Measurements from ENCODE around the gene CS.
"Not testable (repeated sequence)": the region's sequence is repeated elsewhere in the genome, so short reads cannot be mapped to it uniquely, and the experiment has no call there.

CS gene

GRCh38 chr12:56288705-56289387, 11.3 kb downstream of the CS start:
- TF ChIP-seq, protein P1, sequence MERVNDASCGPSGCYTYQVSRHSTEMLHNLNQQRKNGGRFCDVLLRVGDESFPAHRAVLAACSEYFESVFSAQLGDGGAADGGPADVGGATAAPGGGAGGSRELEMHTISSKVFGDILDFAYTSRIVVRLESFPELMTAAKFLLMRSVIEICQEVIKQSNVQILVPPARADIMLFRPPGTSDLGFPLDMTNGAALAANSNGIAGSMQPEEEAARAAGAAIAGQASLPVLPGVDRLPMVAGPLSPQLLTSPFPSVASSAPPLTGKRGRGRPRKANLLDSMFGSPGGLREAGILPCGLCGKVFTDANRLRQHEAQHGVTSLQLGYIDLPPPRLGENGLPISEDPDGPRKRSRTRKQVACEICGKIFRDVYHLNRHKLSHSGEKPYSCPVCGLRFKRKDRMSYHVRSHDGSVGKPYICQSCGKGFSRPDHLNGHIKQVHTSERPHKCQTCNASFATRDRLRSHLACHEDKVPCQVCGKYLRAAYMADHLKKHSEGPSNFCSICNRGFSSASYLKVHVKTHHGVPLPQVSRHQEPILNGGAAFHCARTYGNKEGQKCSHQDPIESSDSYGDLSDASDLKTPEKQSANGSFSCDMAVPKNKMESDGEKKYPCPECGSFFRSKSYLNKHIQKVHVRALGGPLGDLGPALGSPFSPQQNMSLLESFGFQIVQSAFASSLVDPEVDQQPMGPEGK (CRISPR knock-in tag; IDR thresholded peaks at IDR 0.05; ENCODE audit: borderline replicate concordance): no peak
- TF ChIP-seq ESRRG (CRISPR knock-in tag; IDR thresholded peaks at IDR 0.05): no peak
- TF ChIP-seq, protein P2, sequence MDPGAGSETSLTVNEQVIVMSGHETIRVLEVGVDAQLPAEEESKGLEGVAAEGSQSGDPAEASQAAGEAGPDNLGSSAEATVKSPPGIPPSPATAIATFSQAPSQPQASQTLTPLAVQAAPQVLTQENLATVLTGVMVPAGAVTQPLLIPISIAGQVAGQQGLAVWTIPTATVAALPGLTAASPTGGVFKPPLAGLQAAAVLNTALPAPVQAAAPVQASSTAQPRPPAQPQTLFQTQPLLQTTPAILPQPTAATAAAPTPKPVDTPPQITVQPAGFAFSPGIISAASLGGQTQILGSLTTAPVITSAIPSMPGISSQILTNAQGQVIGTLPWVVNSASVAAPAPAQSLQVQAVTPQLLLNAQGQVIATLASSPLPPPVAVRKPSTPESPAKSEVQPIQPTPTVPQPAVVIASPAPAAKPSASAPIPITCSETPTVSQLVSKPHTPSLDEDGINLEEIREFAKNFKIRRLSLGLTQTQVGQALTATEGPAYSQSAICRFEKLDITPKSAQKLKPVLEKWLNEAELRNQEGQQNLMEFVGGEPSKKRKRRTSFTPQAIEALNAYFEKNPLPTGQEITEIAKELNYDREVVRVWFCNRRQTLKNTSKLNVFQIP (CRISPR knock-in tag; IDR thresholded peaks at IDR 0.05; ENCODE audit: borderline replicate concordance, low read depth): no peak
- no peak for TF ChIP-seq RARB (CRISPR knock-in tag; IDR thresholded peaks at IDR 0.05)
- no peak for TF ChIP-seq ZC3H10 (CRISPR knock-in tag; IDR thresholded peaks at IDR 0.05)
- no peak for TF ChIP-seq TSHZ2 (CRISPR knock-in tag; IDR thresholded peaks at IDR 0.05)
- no peak for TF ChIP-seq BACH2 (CRISPR knock-in tag; IDR thresholded peaks at IDR 0.05; ENCODE audit: borderline replicate concordance)
- TF ChIP-seq ZNF70 (CRISPR knock-in tag; IDR thresholded peaks at IDR 0.05): no peak
- TF ChIP-seq CSDC2 (CRISPR knock-in tag; IDR thresholded peaks at IDR 0.05): no peak
- TF ChIP-seq CSRNP3 (CRISPR knock-in tag; IDR thresholded peaks at IDR 0.05): no peak
- TF ChIP-seq, protein P3, sequence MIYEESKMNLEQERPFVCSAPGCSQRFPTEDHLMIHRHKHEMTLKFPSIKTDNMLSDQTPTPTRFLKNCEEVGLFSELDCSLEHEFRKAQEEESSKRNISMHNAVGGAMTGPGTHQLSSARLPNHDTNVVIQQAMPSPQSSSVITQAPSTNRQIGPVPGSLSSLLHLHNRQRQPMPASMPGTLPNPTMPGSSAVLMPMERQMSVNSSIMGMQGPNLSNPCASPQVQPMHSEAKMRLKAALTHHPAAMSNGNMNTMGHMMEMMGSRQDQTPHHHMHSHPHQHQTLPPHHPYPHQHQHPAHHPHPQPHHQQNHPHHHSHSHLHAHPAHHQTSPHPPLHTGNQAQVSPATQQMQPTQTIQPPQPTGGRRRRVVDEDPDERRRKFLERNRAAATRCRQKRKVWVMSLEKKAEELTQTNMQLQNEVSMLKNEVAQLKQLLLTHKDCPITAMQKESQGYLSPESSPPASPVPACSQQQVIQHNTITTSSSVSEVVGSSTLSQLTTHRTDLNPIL (CRISPR knock-in tag; IDR thresholded peaks at IDR 0.05; ENCODE audit: low read depth): no peak
- no peak for TF ChIP-seq ZNF8 (CRISPR knock-in tag; IDR thresholded peaks at IDR 0.05)
- no peak for TF ChIP-seq GLIS3 (CRISPR knock-in tag; IDR thresholded peaks at IDR 0.05)
- ATAC-seq: no peak

DNA sequence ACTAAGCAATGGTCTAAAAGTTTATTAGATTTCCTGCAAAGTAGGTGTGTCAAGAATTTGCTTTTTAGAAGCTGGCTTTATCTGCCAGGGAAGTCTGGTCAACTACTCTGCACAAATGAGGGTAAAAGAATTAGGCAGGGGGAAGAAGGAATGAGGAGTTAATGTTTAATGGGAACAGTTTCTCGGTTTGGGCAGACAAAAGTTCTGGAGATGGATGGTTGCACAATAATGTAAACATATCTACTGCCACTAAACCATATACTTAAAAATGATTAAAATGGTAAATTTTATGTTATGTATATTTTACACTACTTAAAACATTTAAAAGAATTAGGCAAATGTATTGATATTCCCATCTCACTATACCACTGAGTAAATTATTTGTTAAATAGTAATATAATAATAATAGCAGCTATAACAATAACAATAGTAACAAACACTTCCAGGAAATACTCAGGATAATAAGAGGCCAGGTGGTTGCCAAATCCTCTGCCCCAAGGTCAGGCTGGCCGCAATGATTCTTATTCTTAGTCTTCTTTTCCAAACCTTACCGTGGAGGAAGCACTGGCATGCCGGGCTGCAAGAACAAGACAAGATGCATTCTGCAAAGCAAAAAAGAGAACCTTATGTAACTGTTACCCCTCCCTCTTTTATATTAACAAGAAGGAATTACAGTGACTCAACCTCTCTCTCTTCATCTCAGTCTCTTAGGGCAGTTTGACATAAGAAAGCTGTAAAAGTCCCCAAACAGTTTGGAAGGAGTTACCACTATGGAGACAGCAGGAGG, 13.9 kb downstream of the CS start:
- TF ChIP-seq TSHZ2 (CRISPR knock-in tag; IDR thresholded peaks at IDR 0.05) (no peak), ZC3H10 (CRISPR knock-in tag; IDR thresholded peaks at IDR 0.05) (no peak), ARNTL (CRISPR knock-in tag; IDR thresholded peaks at IDR 0.05; ENCODE audit: borderline replicate concordance, low read depth) (no peak), RARB (CRISPR knock-in tag; IDR thresholded peaks at IDR 0.05) (no peak), ZNF70 (CRISPR knock-in tag; IDR thresholded peaks at IDR 0.05) (no peak)
- no peak for ATAC-seq

- not testable (repeated sequence) for ATAC-seq
These were observed 15.9 kb downstream of the CS start for GRCh38 chr12:56284263-56284662.

All from SK-N-SH treated with all-trans-retinoic acid at 6 μM for 48 hours (cell line).